Thyroid gland (tissue), 4 donors: Measurements from ENCODE around the gene AFM. TPM values are rescaled to one million over a fixed set of nuclear protein-coding genes. Genes with fewer than 3 reads are reported as not detected.

Source experiments
- DNase-seq, 2 donors: peaks; one replicate each; pipeline ENCODE4 v3.0.0-alpha.2; 2019
- H3K27ac ChIP-seq, 3 donors: fragments of 200-600 bp; sonication (generic); 1 replicate in 2 of 3; 2 replicates in 1 of 3; pipeline ENCODE4 v1.5.1; 2016 to 2019; ENCODE audit warnings: mild to moderate bottlenecking in 1 of 3, moderate library complexity in 1 of 3
- H3K27me3 ChIP-seq: fragments of 200-600 bp; sonication (generic); one replicate; pipeline ENCODE4 v1.5.1; 2019
- H3K36me3 ChIP-seq, 2 donors: fragments of 200-600 bp; sonication (generic); one replicate each; pipeline ENCODE4 v1.5.1; 2016 to 2019
- H3K4me1 ChIP-seq, 2 donors: fragments of 200-600 bp; sonication (generic); one replicate each; pipeline ENCODE4 v1.5.1; 2017 to 2019
- H3K4me3 ChIP-seq, 3 donors: fragments of 200-600 bp; sonication (generic); replicated peaks in 1 of 3; 1 replicate in 2 of 3; 2 replicates in 1 of 3; pipeline ENCODE4 v1.5.1; 2016; ENCODE audit warnings: mild to moderate bottlenecking in 1 of 3
- H3K9me3 ChIP-seq: fragments of 200-600 bp; sonication (generic); one replicate; pipeline ENCODE4 v1.5.1; 2017
- POLR2A ChIP-seq, 2 donors: fragments of 450-650 bp; IDR thresholded peaks; one replicate each; pipeline ENCODE4 v1.6.1; 2017; ENCODE audit warnings: antibody characterized with exemption in 2 of 2, mild to moderate bottlenecking in 2 of 2, moderate library complexity in 1 of 2
- WGBS, 2 donors: methylation state at CpG; one replicate each; pipeline ENCODE4 v1.1.5; 2017; 5-methylcytosine and 5-hydroxymethylcytosine counted together
- intact Hi-C: fragments of 100-400 bp; cut with DNase I; formaldehyde crosslinking; loops from one replicate; pipeline ENCODE4 v1.15.1; 2023
- total RNA-seq, 4 donors: library from RNA; depleted of rRNA; stranded (reverse); fragments of >200 nt; gene quantifications; one replicate each; pipeline ENCODE4 v1.2.3, GENCODE V29; 2016
- TF ChIP-seq, protein P1 (sequence below), 6 experiments: fragments of 200-600 bp in 3 of 6; fragments of 450-650 bp in 3 of 6; sonication (generic) in 3 of 6; IDR thresholded peaks; one replicate each; pipeline ENCODE4 v1.5.1; 2016 to 2019; ENCODE audit warnings: antibody characterized with exemption in 6 of 6, mild to moderate bottlenecking in 2 of 6, inconsistent platforms in 1 of 6, moderate library complexity in 1 of 6

AFM gene
- total RNA-seq, 4 donors from 2014 or later: not detected

DNA sequence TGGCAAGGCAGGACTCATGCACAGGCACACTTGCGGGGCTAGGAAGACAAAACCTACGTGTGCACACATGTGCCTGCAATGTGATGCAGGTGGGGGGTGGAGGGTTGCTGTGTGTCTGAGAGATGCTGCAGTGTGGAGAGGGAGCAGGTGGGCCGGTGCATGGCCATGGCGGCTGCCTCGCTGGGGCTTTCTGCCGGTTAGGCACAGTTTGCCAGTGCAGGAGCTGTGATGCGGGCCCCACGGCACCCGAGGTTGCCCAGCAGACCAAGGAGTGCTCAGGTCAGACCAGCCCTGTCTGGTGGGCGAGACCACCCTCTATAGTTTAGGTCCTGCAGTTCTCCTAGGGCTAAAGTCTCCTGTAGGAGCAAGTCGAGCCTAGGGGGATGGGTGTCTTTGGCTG is 4.4 kb upstream of the AFM start:
- no peak for DNase-seq
- intact Hi-C loops: no loop called here
- Histone ChIP-seq H3K27ac (no peak overlapping the region), H3K4me1 (no peaks in the 10 kb centered on the region), H3K27me3 (no peaks in the 10 kb centered on the region), H3K36me3 (no peaks in the 10 kb centered on the region), H3K9me3 (no peaks in the 10 kb centered on the region), H3K4me3 (no peak overlapping the region)
- 77 to 83% methylated on average over 9 to 11 of the region's 11 CpGs for WGBS, 2 donors
- TF ChIP-seq, protein P1, sequence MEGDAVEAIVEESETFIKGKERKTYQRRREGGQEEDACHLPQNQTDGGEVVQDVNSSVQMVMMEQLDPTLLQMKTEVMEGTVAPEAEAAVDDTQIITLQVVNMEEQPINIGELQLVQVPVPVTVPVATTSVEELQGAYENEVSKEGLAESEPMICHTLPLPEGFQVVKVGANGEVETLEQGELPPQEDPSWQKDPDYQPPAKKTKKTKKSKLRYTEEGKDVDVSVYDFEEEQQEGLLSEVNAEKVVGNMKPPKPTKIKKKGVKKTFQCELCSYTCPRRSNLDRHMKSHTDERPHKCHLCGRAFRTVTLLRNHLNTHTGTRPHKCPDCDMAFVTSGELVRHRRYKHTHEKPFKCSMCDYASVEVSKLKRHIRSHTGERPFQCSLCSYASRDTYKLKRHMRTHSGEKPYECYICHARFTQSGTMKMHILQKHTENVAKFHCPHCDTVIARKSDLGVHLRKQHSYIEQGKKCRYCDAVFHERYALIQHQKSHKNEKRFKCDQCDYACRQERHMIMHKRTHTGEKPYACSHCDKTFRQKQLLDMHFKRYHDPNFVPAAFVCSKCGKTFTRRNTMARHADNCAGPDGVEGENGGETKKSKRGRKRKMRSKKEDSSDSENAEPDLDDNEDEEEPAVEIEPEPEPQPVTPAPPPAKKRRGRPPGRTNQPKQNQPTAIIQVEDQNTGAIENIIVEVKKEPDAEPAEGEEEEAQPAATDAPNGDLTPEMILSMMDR (IDR thresholded peaks at IDR 0.05): no peak
- TF ChIP-seq POLR2A (IDR thresholded peaks at IDR 0.05): no peak

DNA sequence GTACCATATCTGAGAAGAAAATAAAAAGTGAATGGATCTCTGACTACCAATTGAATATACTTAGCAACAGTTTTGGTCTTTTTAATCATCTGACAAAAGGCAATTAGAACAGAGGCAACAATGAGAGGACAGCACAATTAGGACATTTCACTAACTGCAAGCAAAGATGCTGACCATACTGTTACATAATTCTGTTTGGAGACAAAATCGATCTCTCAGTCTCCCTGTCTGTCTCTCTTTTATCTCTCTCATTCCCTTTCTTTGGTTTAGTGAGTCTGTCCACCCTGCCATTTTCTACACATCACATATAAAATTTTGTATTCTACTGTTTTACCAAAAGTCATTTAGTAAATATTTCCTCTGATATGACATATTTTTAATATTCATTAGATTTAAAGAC is 2.2 kb upstream of the AFM start:
- Histone ChIP-seq H3K4me3 (no peak overlapping the region), H3K27me3 (no peaks in the 10 kb centered on the region), H3K27ac (no peak overlapping the region), H3K36me3 (no peaks in the 10 kb centered on the region), H3K4me1 (no peaks in the 10 kb centered on the region), H3K9me3 (no peaks in the 10 kb centered on the region)
- no peak for DNase-seq
- TF ChIP-seq POLR2A (IDR thresholded peaks at IDR 0.05): no peak
- WGBS, 2 donors: 86 to 88% methylated on average over 1 of the region's 1 CpG
- intact Hi-C loops: no loop called here

DNA sequence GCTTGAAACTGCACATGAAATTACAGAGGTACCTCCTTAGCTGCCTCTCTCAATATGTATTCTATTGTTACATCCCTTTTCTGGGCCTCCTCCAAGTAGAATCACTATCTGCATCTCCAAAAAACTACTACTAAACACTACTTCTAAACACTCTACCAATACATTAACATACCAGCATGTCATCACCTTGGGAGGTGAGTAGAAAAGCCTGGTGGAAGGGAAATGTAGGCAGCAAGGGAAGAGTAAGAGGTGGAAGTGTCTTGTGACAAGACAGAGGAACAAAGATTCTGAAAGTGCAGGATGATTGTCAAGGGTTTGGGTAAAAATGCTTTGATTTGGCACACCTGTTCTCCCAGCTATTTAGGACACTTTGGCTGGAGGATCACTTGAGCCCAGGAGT is 3.5 kb downstream of the AFM start:
- intact Hi-C loops: no loop called here
- Histone ChIP-seq H3K27ac (no peak overlapping the region), H3K4me1 (no peaks in the 10 kb centered on the region), H3K36me3 (no peaks in the 10 kb centered on the region), H3K4me3 (no peak overlapping the region), H3K9me3 (no peaks in the 10 kb centered on the region), H3K27me3 (no peaks in the 10 kb centered on the region)
- no peak for DNase-seq
- no peak for TF ChIP-seq POLR2A (IDR thresholded peaks at IDR 0.05)
- TF ChIP-seq, protein P1 (IDR thresholded peaks at IDR 0.05): no peak

DNA sequence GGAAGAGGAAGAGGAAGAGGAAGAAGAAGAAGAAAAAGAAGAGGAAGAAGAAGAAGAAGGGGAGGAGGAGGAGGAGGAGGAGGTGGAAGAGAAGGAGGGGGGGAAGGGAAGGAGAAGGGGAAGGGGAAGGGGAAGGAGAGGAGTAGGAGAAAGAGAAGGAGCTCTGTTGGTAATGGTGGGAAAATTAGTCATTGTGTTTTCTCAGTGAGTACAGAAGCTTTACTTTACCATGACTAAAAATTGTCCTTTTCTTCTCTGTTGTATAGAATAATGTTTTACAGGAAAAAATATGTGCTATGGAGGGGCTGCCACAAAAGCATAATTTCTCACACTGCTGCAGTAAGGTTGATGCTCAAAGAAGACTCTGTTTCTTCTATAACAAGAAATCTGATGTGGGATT is 4.1 kb downstream of the AFM start:
- Histone ChIP-seq H3K27me3 (no peaks in the 10 kb centered on the region), H3K9me3 (no peaks in the 10 kb centered on the region), H3K27ac (no peak overlapping the region), H3K4me1 (no peaks in the 10 kb centered on the region), H3K4me3 (no peak overlapping the region), H3K36me3 (no peaks in the 10 kb centered on the region)
- intact Hi-C loops: no loop called here
- TF ChIP-seq POLR2A (IDR thresholded peaks at IDR 0.05): no peak
- TF ChIP-seq, protein P1 (IDR thresholded peaks at IDR 0.05): no peak
- no peak for DNase-seq

DNA sequence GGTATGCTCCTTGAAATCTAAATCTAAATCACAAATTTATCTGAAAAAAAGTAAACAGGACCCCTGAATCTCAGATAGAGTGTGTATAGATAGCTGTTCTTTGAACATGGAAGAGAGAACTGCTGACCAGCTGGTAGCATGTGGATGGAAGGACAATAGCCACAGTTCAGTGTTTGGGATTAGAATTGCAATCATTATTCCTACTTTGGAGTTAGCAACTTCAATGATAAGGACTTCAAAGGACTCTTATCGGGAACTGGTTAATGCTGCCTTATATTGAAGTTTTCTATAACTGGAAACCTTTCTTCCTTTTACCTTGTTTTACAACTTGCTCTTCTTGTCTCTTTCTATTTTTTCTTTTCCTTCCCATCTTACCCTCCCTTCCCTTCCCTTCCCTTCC is 5.0 kb downstream of the AFM start:
- Histone ChIP-seq H3K4me1 (no peaks in the 10 kb centered on the region), H3K36me3 (no peaks in the 10 kb centered on the region), H3K9me3 (no peaks in the 10 kb centered on the region), H3K27ac (no peak overlapping the region), H3K4me3 (no peak overlapping the region), H3K27me3 (no peaks in the 10 kb centered on the region)
- DNase-seq: no peak
- intact Hi-C loops: no loop called here
- TF ChIP-seq POLR2A (IDR thresholded peaks at IDR 0.05): no peak
- TF ChIP-seq, protein P1 (IDR thresholded peaks at IDR 0.05): no peak
- 52 to 70% methylated on average over 1 of the region's 1 CpG for WGBS, 2 donors

DNA sequence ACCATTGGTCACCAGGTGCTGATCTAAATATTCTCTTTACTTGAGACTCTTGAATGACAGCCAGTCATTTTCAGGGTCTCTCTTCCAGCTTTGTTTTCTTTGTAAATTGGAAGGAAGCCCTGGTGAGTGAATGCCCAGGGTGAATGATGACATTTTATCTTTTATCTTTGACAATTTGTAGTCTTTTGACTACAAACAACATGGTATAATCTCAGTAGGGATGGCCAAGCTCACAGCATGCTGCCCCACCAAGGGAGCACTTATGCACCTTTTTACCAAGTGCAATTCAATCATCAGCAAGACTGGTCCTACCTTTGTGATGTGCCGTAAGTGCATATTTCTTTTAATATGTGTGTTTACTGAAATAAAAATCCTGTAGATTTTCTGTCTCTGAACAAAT is 5.7 kb downstream of the AFM start:
- Histone ChIP-seq H3K4me3 (no peak overlapping the region), H3K27me3 (no peaks in the 10 kb centered on the region), H3K9me3 (no peaks in the 10 kb centered on the region), H3K36me3 (no peaks in the 10 kb centered on the region), H3K4me1 (no peaks in the 10 kb centered on the region), H3K27ac (no peak overlapping the region)
- no peak for DNase-seq
- 89 to 91% methylated on average over 1 of the region's 1 CpG for WGBS, 2 donors
- intact Hi-C loops: no loop called here
- TF ChIP-seq POLR2A (IDR thresholded peaks at IDR 0.05): no peak
- TF ChIP-seq, protein P1 (IDR thresholded peaks at IDR 0.05): no peak
